Activated B cell treated with CpG ODN at 0.5 μM for 24 hours (primary cell): Measurements from ENCODE around the gene VAT1L. TPM values are rescaled to one million over a fixed set of nuclear protein-coding genes. Genes with fewer than 3 reads are reported as not detected.

Experiments
- ATAC-seq: fragments of 200-7000 bp; cut with Tn5 transposase; one replicate; pipeline ENCODE4 v1.10.0; 2021; ENCODE audit warnings: low read depth, mild to moderate bottlenecking, moderate library complexity
- CTCF ChIA-PET: fragments of 350-600 bp; sonication (Branson Sonifier 250); formaldehyde crosslinking; loops from one replicate; lab custom pipeline; 2021; ENCODE audit warnings: antibody characterized with exemption; lab: Charles Lee
- POLR2A ChIA-PET: fragments of 350-600 bp; sonication (Branson Sonifier 250); formaldehyde crosslinking; loops from one replicate; lab custom pipeline; 2021; ENCODE audit warnings: antibody characterized with exemption; lab: Charles Lee
- DNase-seq: peaks from one replicate; pipeline ENCODE4 v3.0.0; 2022
- H3K27ac Mint-ChIP-seq: one replicate; pipeline ENCODE4 v1.8.0; 2020; ENCODE audit warnings: mixed read lengths
- H3K27me3 Mint-ChIP-seq: one replicate; pipeline ENCODE4 v1.8.0; 2021; ENCODE audit warnings: mixed read lengths
- H3K36me3 Mint-ChIP-seq: one replicate; pipeline ENCODE4 v1.8.0; 2021; ENCODE audit warnings: low read depth, mixed read lengths
- H3K4me1 Mint-ChIP-seq: one replicate; pipeline ENCODE4 v1.8.0; 2021; ENCODE audit warnings: mixed read lengths
- H3K4me3 Mint-ChIP-seq: one replicate; pipeline ENCODE4 v1.8.0; 2020; ENCODE audit warnings: mild to moderate bottlenecking, mixed read lengths
- H3K9me3 Mint-ChIP-seq: one replicate; pipeline ENCODE4 v1.8.0; 2020; ENCODE audit warnings: mixed read lengths
- CTCF ChIP-seq: fragments of 200-600 bp; IDR thresholded peaks from one replicate; pipeline ENCODE4 v1.8.0; 2022; ENCODE audit warnings: antibody characterized with exemption, mild to moderate bottlenecking
- intact Hi-C: fragments of 100-400 bp; cut with micrococcal nuclease; formaldehyde crosslinking; loops from one replicate; pipeline ENCODE4 v1.15.1; 2024
- total RNA-seq: library from RNA; stranded (reverse); gene quantifications from 2 replicates; pipeline ENCODE4 v1.2.3, GENCODE V29; 2022

Gene VAT1L
- total RNA-seq, 1 donor from 2014 or later, result not detected

DNA sequence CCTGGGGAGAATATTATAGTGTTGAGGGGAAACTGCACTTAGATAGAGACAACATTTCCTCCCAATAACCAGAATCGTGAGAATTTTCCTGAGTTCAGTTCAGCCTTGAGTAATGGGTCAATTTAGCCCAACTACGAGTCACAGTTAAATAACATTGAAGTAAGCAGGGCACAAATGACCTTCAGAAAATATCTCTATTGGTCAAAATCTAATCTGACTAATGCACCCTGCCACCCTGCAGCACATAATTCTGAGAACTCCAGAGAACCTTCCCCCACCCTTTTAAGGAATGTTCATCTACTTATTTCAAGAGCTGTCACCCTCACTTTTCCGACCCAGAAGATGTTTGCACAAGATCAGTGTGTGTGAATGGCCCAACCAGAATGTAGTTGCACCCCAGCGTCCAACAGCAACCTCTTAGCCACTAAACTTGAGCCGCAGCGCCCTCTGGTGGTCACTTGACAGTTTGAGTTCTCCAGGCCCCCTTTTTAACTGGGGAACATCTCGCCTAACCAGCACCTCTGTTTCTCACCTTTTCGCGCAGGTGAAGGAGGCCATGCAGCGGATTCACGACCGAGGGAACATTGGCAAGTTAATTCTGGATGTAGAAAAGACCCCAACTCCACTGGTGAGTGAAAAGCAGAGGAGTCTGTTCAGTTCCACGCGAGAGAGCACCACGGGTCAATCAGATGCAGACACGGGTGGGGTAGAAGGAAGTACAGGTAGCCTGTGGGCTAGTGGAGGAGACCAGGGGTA is 183.1 kb downstream of the VAT1L start:
- POLR2A ChIA-PET, result no interaction called here
- CTCF ChIA-PET, result interaction anchor here (0.7 to 3.6 kb wide), 5 partner anchors 285 to 300 kb away, joined by 3 to 21 read pairs (median 4); no protein-coding TSS in a partner anchor
- no peaks in the 10 kb centered on the region for H3K9me3 Mint-ChIP-seq

GRCh38 chr16:77972062-77972392 is 183.7 kb downstream of the VAT1L start:
- ATAC-seq, result no peak
- no peaks in the 10 kb centered on the region for H3K4me1 Mint-ChIP-seq
- no peak for TF ChIP-seq CTCF
- no peak overlapping the region for H3K4me3 Mint-ChIP-seq
- POLR2A ChIA-PET, result no interaction called here
- peaks cover 4% of the 10 kb centered on the region for H3K27me3 Mint-ChIP-seq
- no peak overlapping the region for H3K27ac Mint-ChIP-seq
- DNase-seq, result no peak
- CTCF ChIA-PET, result interaction anchor here (3.0 to 3.6 kb wide), 2 partner anchors 294 to 297 kb away, joined by 9 to 21 read pairs; no protein-coding TSS in a partner anchor
- intact Hi-C loops, result no loop called here
- H3K36me3 Mint-ChIP-seq, result no peaks in the 10 kb centered on the region
- no peaks in the 10 kb centered on the region for H3K9me3 Mint-ChIP-seq

More for the DNA sequence above, 183.1 kb downstream of the VAT1L start:
- Mint-ChIP-seq H3K4me1 (no peaks in the 10 kb centered on the region), H3K4me3 (no peak overlapping the region), H3K27ac (no peak overlapping the region), H3K27me3 (peaks cover 4% of the 10 kb centered on the region), H3K36me3 (no peaks in the 10 kb centered on the region)
- DNase-seq (peak; percentile 52), ATAC-seq (no peak)
- TF ChIP-seq CTCF, result no peak
- intact Hi-C loops, result loop anchor here (1.0 kb wide), 2 partner anchors 296 to 735 kb away; no protein-coding TSS in a partner anchor

DNA sequence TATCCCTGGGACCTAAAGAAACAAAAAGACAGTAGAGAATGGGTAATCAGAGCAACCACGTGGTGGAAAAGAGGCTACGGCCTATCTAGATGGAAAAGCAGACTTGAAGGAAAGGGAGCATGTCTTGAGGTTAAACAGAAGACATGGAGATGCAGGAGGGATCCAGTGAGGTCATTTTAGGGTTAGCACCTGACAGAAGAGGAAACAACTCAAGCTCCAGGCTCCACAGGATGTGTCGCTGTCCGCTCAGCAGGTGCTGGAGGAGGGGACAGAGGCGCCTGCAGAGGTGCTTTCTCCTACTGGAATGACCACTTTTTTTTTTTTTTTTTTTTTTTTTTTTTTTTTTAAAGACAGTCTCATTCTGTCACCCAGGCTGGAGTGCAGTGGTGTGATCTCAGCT is 186.5 kb downstream of the VAT1L start:
- ChIA-PET POLR2A (no interaction called here), CTCF (interaction anchor here (0.8 kb wide), 1 partner anchor 300 kb away, joined by 4 read pairs; no protein-coding TSS in a partner anchor)
- ATAC-seq (no peak), DNase-seq (no peak)
- Mint-ChIP-seq H3K27me3 (peaks cover 4% of the 10 kb centered on the region), H3K4me1 (no peaks in the 10 kb centered on the region), H3K36me3 (no peaks in the 10 kb centered on the region), H3K9me3 (no peaks in the 10 kb centered on the region), H3K27ac (no peak overlapping the region), H3K4me3 (no peak overlapping the region)
- no peak for TF ChIP-seq CTCF
- intact Hi-C loops, result no loop called here

- Mint-ChIP-seq H3K9me3 (no peaks in the 10 kb centered on the region), H3K27me3 (peaks cover 4% of the 10 kb centered on the region), H3K4me3 (no peak overlapping the region), H3K36me3 (no peaks in the 10 kb centered on the region), H3K4me1 (no peaks in the 10 kb centered on the region), H3K27ac (no peak overlapping the region)
- DNase-seq (no peak), ATAC-seq (no peak)
- no peak for TF ChIP-seq CTCF
- ChIA-PET POLR2A (no interaction called here), CTCF (no interaction called here)
- intact Hi-C loops, result no loop called here
These were observed 187.6 kb downstream of the VAT1L start for GRCh38 chr16:77975942-77976341.

- H3K27me3 Mint-ChIP-seq, result peaks cover 2% of the 10 kb centered on the region
- no peak for DNase-seq
- no peak for TF ChIP-seq CTCF
- no peaks in the 10 kb centered on the region for H3K9me3 Mint-ChIP-seq
- ATAC-seq, result no peak
- H3K4me1 Mint-ChIP-seq, result no peaks in the 10 kb centered on the region
- no peak overlapping the region for H3K4me3 Mint-ChIP-seq
- H3K27ac Mint-ChIP-seq, result no peak overlapping the region
- ChIA-PET CTCF (no interaction called here), POLR2A (no interaction called here)
- intact Hi-C loops, result no loop called here
- H3K36me3 Mint-ChIP-seq, result no peaks in the 10 kb centered on the region
These were observed 189.0 kb downstream of the VAT1L start for GRCh38 chr16:77977339-77977738.
